ENCODE measurements around the gene PDE4A.

PDE4A gene

DNA sequence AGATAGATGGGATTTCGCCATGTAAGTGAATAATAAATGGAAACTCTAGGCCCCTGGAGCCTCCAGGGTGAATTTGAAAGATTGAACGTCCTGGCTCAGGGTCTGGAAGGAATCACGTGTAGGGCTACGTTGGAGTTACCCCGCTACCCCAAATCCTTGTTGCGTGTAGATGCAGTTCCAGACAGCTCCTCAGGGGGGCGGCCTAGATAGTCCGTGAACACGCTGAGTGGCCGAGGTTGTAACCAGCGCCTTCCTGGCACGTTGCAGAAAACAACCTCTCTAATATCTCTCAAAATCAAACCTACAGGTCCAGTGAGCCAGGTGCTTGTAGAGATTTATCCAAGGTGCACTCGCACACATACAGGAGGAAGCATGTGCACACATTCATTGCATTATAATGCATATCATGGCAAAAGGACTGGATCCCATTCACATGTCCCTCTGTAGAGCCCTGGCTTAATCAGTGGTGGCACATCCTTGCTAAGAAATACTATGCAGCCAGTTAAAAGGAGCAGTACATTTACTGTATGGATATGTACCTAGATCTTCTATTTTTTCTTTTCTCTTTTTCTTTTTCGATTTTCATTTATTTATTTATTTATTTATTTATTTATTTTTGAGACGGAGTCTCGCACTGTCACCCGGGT, 85.4 kb downstream of the PDE4A start:
- TF ChIP-seq ZFX (IDR thresholded peaks at IDR 0.05; ENCODE audit: borderline replicate concordance) = no peak
- TF ChIP-seq, protein P1, sequence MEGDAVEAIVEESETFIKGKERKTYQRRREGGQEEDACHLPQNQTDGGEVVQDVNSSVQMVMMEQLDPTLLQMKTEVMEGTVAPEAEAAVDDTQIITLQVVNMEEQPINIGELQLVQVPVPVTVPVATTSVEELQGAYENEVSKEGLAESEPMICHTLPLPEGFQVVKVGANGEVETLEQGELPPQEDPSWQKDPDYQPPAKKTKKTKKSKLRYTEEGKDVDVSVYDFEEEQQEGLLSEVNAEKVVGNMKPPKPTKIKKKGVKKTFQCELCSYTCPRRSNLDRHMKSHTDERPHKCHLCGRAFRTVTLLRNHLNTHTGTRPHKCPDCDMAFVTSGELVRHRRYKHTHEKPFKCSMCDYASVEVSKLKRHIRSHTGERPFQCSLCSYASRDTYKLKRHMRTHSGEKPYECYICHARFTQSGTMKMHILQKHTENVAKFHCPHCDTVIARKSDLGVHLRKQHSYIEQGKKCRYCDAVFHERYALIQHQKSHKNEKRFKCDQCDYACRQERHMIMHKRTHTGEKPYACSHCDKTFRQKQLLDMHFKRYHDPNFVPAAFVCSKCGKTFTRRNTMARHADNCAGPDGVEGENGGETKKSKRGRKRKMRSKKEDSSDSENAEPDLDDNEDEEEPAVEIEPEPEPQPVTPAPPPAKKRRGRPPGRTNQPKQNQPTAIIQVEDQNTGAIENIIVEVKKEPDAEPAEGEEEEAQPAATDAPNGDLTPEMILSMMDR (IDR thresholded peaks at IDR 0.05) = peak; percentile 91
- H3K27ac ChIP-seq = peak overlapping the region; percentile 96; the same call in 1 of the 2 replicates

DNA sequence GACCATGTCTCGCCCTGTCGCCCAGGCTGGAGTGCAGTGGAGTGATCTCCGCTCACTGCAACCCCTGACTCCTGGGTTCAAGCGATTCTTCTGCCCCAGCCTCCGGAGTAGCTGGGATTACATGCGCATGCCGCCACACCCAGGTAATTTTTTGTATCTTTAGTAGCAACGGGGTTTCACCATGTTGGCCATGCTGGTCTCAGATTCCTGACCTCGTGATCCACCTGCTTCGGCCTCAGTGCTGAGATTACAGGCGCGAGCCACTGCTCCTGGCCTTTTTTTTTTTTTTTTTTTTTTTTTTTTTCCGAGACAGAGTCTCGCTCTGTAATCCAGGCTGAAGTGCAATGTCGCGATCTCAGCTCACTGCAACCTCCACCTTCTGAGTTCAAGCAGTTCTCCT, 87.7 kb downstream of the PDE4A start:
- H3K27ac ChIP-seq = no peak overlapping the region
- no peak for TF ChIP-seq ZFX (IDR thresholded peaks at IDR 0.05; ENCODE audit: borderline replicate concordance)
- TF ChIP-seq, protein P1 (IDR thresholded peaks at IDR 0.05) = no peak

DNA sequence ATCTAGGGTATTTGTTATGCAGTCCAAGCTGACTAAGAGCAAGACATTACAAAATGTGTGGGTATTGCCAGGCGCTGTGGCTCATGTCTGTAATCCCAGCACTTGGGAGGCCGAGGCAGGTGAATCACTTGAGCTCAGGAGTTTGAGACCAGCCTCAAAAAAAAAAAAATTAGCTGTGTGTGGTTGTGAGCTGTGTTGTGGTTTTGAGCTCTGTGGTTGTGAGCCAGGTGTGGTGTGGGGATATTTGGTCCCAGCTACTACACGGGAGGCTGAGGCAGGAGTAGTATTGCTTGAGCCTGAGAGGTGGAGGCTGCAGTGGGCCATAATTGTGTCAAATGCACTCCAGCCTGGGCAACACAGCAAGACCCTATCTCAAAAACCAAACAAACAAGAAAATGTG, 88.4 kb downstream of the PDE4A start:
- TF ChIP-seq ZFX (IDR thresholded peaks at IDR 0.05; ENCODE audit: borderline replicate concordance) = no peak
- TF ChIP-seq, protein P1 (IDR thresholded peaks at IDR 0.05) = no peak
- no peak overlapping the region for H3K27ac ChIP-seq

- TF ChIP-seq, protein P1 (IDR thresholded peaks at IDR 0.05) = peak; percentile 52
- no peak for TF ChIP-seq ZFX (IDR thresholded peaks at IDR 0.05; ENCODE audit: borderline replicate concordance)
- H3K27ac ChIP-seq = no peak overlapping the region
Measured at GRCh38 chr19:10510301-10510802, 90.0 kb downstream of the PDE4A start.

GRCh38 chr19:10513223-10513622, 92.9 kb downstream of the PDE4A start:
- TF ChIP-seq, protein P1 (IDR thresholded peaks at IDR 0.05) = no peak
- no peak for TF ChIP-seq ZFX (IDR thresholded peaks at IDR 0.05; ENCODE audit: borderline replicate concordance)
- H3K27ac ChIP-seq = no peak overlapping the region

DNA sequence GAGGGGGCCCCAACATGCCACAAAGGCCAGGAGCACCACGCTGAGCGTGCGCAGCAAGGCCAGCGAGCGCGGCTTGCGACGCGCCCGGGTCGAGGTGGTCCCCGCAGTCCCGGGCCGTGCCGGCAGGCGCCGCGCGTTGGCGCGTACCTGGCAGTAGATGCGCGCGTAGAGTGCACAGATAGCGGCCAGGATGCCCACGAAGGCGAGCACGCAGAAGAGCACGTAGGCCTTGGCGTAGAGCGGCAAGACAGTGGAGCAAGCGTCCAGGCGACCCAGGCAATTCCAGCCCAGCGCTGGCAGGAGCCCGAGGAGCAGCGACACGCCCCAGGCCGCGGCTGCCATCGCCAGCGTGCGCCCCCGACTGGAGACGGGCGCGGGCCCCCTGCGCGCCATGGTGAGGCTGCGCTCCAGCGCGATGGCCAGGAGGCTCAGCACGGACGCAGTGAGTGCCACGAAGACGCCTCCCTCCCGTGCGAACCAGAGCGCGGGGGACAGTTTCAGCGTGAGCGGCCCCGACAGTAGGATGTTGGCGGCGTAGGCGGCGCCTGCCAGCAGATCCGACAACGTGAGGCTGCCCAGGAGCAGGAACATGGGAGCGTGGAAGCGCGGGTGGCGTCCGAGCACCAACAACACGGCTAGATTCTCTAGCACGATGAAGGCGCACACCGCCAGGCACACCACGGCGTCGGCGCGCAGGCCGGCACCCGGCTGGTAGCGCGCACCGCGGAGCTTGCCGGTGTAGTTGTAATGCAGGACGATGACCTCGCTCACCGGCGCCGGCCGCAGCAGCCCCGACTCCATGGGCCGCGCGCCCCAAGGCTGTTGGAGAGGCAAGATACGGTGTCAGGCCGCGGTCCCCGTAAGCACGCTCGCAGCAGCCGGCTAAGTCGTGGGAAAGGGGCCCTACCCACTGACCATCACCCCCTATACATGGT, 94.1 kb downstream of the PDE4A start:
- H3K27ac ChIP-seq = no peak overlapping the region
- TF ChIP-seq, protein P1 (IDR thresholded peaks at IDR 0.05) = no peak
- no peak for TF ChIP-seq ZFX (IDR thresholded peaks at IDR 0.05; ENCODE audit: borderline replicate concordance)

DNA sequence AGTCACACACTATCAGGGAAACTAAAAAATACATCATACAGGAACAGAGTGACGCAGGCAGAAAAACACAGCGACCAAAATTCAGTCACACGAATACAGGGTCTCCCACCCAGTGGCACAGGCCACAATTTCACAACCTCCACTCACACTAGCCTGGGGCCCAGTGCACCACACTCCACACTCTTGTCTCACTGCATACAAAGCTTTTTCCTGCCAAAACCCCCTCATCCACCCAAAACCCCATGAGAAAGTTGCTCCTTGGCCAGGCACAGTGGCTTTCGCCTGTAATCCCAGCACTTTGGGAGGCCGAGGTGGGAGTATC, 95.7 kb downstream of the PDE4A start:
- no peak for TF ChIP-seq ZFX (IDR thresholded peaks at IDR 0.05; ENCODE audit: borderline replicate concordance)
- TF ChIP-seq, protein P1 (IDR thresholded peaks at IDR 0.05) = no peak
- no peak overlapping the region for H3K27ac ChIP-seq
